Gastroesophageal sphincter (tissue), 3 donors: Measurements from ENCODE around the gene LDB1.

Source experiments
- CTCF ChIP-seq, 4 experiments: fragments of 200-600 bp in 2 of 4; fragments of 450-650 bp in 2 of 4; sonication (generic) in 1 of 4; IDR thresholded peaks; one replicate each; pipeline ENCODE4 v1.5.1; 2017 to 2019; ENCODE audit warnings: antibody characterized with exemption in 4 of 4, mild to moderate bottlenecking in 2 of 4, moderate library complexity in 2 of 4
- EP300 ChIP-seq: sonication (generic); formaldehyde crosslinking; IDR thresholded peaks from one replicate; pipeline ENCODE4 v1.6.1; 2017; ENCODE audit warnings: antibody characterized with exemption, mild to moderate bottlenecking
- POLR2AphosphoS5 ChIP-seq: sonication (generic); formaldehyde crosslinking; IDR thresholded peaks from one replicate; pipeline ENCODE4 v1.6.1; 2017; ENCODE audit warnings: antibody characterized with exemption

GRCh38 chr10:102147561-102147960 is 27.4 kb upstream of the LDB1 start:
- TF ChIP-seq POLR2AphosphoS5: no peak
- no peak for TF ChIP-seq CTCF (IDR thresholded peaks at IDR 0.05)
- TF ChIP-seq EP300: no peak
